Stimulated activated naive CD8-positive, alpha-beta T cell treated with anti-CD3 and anti-CD28 coated beads, Interleukin-15, amount 100 ng/mL, for 72 hours (primary cell): ENCODE measurements around the gene OR9I1.

Experiments used
- ATAC-seq: fragments of 150-1000 bp; cut with Tn5 transposase; 2 replicates; pipeline ENCODE4 v1.10.0; 2021; ENCODE audit warnings: mild to moderate bottlenecking, moderate library complexity
- DNase-seq, 2 donors: peaks; one replicate each; pipeline ENCODE4 v3.0.0; 2021 to 2022
- H3K27ac Mint-ChIP-seq, 2 donors: one replicate each; pipeline ENCODE4 v1.8.0; 2022; ENCODE audit warnings: mild to moderate bottlenecking in 2 of 2, mixed read lengths in 2 of 2, moderate library complexity in 2 of 2
- H3K27me3 Mint-ChIP-seq: one replicate; pipeline ENCODE4 v1.8.0; 2022; ENCODE audit warnings: mixed read lengths
- H3K4me1 Mint-ChIP-seq: one replicate; pipeline ENCODE4 v1.8.0; 2022; ENCODE audit warnings: mild to moderate bottlenecking, mixed read lengths
- H3K4me3 Mint-ChIP-seq, 2 donors: one replicate each; pipeline ENCODE4 v1.8.0; 2022; ENCODE audit warnings: mild to moderate bottlenecking in 2 of 2, mixed read lengths in 2 of 2, moderate library complexity in 1 of 2
- H3K9me3 Mint-ChIP-seq, 2 donors: one replicate each; pipeline ENCODE4 v1.8.0; 2022; ENCODE audit warnings: mixed read lengths in 2 of 2

OR9I1 gene, protein sequence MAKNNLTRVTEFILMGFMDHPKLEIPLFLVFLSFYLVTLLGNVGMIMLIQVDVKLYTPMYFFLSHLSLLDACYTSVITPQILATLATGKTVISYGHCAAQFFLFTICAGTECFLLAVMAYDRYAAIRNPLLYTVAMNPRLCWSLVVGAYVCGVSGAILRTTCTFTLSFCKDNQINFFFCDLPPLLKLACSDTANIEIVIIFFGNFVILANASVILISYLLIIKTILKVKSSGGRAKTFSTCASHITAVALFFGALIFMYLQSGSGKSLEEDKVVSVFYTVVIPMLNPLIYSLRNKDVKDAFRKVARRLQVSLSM

DNA sequence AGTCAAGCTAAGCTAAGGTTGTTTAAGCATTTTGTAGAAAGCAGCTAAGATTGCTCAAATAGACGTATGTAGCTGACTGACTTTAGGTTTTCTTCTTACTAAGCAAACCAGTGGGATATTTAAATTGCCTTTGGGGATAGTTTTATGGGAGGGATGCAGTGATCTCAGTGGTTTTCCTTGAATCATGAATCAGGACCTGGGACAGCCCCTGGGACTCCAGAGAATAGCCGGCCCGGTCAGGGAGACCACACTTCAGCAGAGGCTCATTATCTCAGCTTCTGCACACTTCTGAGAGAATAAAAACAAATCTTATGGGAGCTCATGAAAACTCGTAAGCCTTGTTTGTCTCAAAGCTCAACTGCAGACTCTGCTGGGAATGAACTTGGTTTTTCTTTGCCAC lies at the start of gene OR9I1:
OR9I1 (minus strand) TSS at position 62 of the 400 bp plus-strand sequence. CDS start 6,086 bp downstream, outside the sequence.
- H3K27ac Mint-ChIP-seq: no peak within 1 kb of the TSS
- no peaks in the 10 kb centered on the region for H3K4me1 Mint-ChIP-seq
- no peak for DNase-seq
- H3K4me3 Mint-ChIP-seq: no peak within 1 kb of the TSS
- ATAC-seq: no peak
- H3K9me3 Mint-ChIP-seq: no peaks in the 10 kb centered on the region
- no peaks in the 10 kb centered on the region for H3K27me3 Mint-ChIP-seq

DNA sequence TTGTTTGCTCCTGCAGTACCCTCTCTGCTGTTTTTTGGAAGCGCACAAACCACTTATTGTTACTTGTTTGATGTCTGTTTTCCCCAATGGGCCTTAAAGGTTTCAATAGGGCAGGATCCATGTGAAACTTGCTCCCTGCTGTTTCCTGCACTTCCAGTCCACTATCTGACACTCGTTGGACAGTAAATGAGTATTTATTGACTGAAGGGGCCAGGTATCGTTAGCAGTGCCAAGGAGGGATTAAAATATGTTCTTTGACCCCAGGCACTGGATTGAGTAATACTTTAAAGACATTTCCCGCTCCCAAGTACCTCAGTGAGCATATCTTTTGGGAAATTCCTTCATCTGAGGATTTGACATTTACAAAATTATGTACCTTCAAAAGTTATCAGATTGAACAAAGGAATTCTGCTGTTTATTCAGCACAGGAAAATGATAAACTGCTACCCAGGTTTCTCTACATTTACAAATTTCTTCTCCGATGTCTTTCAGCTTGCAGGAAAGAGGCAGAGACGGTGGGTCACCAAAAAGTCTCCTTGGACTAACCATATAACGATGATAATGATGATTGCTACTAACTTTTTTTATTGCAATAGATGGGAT lies 40.3 kb upstream of the OR9I1 start:
- H3K4me3 Mint-ChIP-seq: no peak overlapping the region
- no peaks in the 10 kb centered on the region for H3K4me1 Mint-ChIP-seq
- H3K27me3 Mint-ChIP-seq: peaks cover 10% of the 10 kb centered on the region
- H3K9me3 Mint-ChIP-seq: peaks cover 0 to 4% of the 10 kb centered on the region in 2 donors
- no peak overlapping the region for H3K27ac Mint-ChIP-seq
- ATAC-seq: no peak
- DNase-seq: no peak

DNA sequence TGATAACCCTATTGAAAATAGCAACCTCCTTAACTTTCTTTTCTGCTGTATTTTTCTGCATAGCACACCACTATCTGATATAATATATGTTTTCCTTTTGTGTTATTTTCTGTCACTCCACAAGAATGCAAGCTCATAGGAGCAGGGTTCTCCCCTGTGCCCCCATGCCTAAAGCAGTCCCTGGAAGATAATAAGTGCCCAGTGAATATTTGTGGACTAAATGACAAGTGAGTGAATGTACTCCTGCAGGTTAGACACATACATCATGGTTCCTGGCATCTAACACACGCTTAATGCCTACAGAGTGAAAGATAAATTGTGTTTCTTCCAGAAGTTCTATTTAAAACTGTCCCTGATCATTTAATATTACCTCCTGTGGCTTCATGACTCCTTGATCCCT lies 39.7 kb upstream of the OR9I1 start:
- Mint-ChIP-seq H3K4me1 (no peaks in the 10 kb centered on the region), H3K9me3 (peaks cover 0 to 4% of the 10 kb centered on the region in 2 donors), H3K27ac (no peak overlapping the region), H3K4me3 (no peak overlapping the region), H3K27me3 (peaks cover 10% of the 10 kb centered on the region)
- DNase-seq: no peak
- ATAC-seq: no peak

DNA sequence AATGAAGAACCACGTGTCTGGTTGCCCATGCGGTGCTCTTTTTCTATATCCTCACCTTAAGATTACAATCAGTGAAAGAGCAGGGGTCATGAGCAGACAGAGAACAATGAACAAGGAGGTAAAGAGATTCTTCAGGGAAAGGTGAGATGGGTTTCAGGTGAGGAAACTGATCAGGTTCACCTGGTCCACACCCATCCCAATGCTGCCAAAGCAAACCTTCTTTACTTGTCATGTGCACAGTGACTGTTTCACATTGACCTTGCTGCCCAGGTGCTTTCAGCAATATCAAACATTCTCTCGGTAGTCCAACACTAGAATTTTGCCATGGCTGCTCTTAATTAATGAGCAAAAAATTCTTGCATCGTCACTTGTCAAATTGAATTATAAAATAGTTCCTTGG lies 39.1 kb upstream of the OR9I1 start:
- DNase-seq (no peak), ATAC-seq (no peak)
- Mint-ChIP-seq H3K4me3 (no peak overlapping the region), H3K27ac (no peak overlapping the region), H3K4me1 (no peaks in the 10 kb centered on the region), H3K27me3 (peaks cover 10% of the 10 kb centered on the region), H3K9me3 (peaks cover 0 to 4% of the 10 kb centered on the region in 2 donors)

DNA sequence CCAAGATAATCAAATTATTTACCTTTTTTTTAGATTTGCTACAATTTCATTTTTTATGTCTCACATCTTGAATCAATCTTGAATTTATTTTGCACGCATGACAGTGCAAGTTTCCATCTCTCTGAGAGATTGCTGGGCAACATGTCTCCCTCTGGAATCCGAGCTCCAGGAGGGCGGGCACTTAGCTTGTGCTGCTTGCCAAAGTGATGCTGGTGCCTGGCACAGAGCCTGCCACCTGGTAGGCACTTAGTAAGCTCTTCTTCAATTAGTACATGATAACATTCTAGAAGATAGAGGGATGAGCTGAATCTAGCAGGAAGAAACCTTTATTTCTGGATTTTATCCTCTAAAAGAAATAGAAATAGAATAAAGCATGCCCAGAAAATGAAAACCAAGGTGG lies 27.5 kb upstream of the OR9I1 start:
- Mint-ChIP-seq H3K4me3 (no peak overlapping the region), H3K27ac (no peak overlapping the region), H3K9me3 (no peaks in the 10 kb centered on the region), H3K4me1 (no peaks in the 10 kb centered on the region), H3K27me3 (peaks cover 24% of the 10 kb centered on the region)
- no peak for ATAC-seq
- DNase-seq: no peak

DNA sequence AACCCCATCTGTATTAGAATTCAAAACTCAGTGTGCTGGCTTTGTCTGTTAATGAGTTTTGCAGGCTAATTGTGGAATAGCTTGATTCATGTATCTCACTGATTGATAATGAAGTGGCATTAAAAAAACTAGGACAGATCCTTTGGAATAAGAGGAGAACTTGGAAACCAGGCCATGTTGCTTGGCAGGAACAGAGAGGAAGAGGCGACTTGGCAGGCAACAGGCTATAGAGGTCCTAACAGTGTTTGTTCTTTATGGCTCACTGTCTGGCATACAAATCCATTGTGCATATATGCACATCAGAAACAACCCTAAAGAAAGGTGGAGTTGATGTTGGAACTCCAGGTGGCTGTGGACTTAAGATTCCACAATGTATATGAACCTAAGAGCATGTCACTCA lies 17.4 kb upstream of the OR9I1 start:
- Mint-ChIP-seq H3K4me1 (no peaks in the 10 kb centered on the region), H3K27ac (no peak overlapping the region), H3K27me3 (peaks cover 8% of the 10 kb centered on the region), H3K4me3 (no peak overlapping the region), H3K9me3 (peaks cover 0 to 5% of the 10 kb centered on the region in 2 donors)
- DNase-seq (no peak), ATAC-seq (no peak)

DNA sequence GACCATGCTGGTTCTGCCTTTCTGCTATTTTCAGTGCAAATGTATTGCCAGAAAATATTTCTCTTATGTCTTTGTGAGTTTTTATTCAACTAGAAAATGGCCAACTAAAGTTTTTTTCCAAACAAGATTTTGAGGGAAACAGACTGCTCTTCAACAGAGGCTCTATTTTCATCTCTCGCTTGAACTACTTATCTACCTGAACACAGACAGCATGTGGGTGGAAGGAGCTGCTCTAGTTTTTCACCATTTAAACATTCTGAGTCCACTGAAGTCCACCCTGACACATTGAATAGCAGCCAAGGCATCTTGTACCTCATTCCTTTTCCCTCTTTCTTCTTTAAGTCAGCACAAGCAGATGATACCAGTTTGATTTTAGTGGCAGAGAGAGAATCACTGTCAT lies 9.8 kb upstream of the OR9I1 start:
- Mint-ChIP-seq H3K27me3 (no peaks in the 10 kb centered on the region), H3K4me1 (no peaks in the 10 kb centered on the region), H3K27ac (no peak overlapping the region), H3K4me3 (no peak overlapping the region), H3K9me3 (no peaks in the 10 kb centered on the region)
- ATAC-seq: no peak
- DNase-seq: no peak

DNA sequence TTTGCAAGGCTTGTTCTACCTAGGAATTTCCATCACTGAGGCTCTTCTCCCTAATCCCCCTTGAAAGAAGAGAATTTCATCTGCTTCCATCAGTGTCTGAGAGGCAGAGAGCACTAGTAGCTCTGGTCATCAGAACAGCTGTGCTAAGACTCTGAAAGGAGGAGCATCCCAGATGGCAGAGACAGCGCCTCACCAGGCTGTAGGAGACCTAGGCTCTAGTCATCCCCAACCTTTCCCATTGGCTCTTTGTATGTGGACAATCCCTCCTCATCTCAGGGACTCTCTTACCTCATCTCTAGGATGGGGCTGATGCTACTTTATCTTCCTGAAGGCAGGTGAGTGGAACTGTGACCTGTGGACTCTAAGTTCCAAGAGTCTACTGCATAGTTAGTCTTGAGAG lies 8.8 kb upstream of the OR9I1 start:
- H3K4me3 Mint-ChIP-seq: no peak overlapping the region
- ATAC-seq (no peak), DNase-seq (no peak)
- no peaks in the 10 kb centered on the region for H3K9me3 Mint-ChIP-seq
- H3K4me1 Mint-ChIP-seq: no peaks in the 10 kb centered on the region
- no peaks in the 10 kb centered on the region for H3K27me3 Mint-ChIP-seq
- no peak overlapping the region for H3K27ac Mint-ChIP-seq

DNA sequence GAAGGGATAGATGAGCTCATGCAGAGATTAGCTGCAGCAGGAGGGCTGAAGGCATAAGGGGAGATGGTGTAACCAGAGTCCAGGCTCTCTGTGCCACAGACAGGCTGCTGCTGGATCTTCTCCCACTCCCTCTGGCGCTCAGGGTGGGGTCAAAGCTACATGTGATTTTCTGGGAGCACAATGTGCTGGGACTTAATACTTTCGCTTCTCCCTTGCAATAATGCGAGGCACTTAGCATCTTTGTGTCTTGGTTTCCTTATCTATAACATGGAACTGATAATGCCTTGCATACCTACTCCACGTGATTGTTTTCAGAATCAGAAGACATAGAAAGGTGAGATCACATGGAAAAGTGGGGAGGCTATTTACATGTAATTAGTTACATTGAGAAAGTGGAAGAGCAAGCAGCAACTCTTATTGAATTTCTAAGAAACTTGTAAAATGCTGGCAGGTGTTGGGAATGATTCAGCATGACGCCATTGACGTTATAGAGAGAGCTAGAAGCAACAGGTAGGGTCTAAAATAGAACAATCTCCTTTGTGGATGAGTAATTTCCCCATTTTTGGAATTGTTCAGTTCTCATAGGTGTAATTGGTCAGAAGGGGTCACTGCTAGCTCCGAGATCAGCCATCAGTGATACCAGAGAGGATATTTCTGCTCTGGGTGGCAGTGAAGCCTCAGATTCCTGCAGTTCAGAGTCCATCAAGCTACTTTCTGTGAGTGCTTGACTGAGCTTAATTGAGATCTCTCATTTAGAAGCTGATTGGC lies 8.2 kb upstream of the OR9I1 start:
- Mint-ChIP-seq H3K27ac (no peak overlapping the region), H3K27me3 (no peaks in the 10 kb centered on the region), H3K4me1 (no peaks in the 10 kb centered on the region), H3K9me3 (no peaks in the 10 kb centered on the region), H3K4me3 (no peak overlapping the region)
- DNase-seq (no peak), ATAC-seq (no peak)

DNA sequence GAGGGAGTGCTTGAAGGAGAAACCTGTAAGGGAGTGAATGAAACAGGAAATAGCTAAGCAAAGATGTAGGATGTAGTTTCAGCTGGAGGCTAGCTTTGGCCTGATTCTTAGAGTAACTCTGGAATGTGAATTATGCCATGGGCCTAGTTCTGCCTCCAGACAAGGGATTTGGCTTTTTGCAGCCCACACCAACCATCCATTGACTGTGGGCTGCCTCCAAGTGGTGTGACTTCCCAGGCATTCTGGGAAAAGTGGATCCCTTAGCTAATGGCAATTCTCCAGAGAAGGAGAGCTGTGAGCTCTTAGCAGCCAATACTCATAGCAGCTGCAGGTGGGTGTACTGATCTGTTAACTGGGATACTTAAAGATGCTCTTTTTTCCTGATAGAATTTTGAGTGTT lies 2.0 kb upstream of the OR9I1 start:
- Mint-ChIP-seq H3K9me3 (no peaks in the 10 kb centered on the region), H3K4me3 (no peak overlapping the region), H3K27ac (no peak overlapping the region), H3K27me3 (no peaks in the 10 kb centered on the region), H3K4me1 (no peaks in the 10 kb centered on the region)
- DNase-seq (no peak), ATAC-seq (no peak)

DNA sequence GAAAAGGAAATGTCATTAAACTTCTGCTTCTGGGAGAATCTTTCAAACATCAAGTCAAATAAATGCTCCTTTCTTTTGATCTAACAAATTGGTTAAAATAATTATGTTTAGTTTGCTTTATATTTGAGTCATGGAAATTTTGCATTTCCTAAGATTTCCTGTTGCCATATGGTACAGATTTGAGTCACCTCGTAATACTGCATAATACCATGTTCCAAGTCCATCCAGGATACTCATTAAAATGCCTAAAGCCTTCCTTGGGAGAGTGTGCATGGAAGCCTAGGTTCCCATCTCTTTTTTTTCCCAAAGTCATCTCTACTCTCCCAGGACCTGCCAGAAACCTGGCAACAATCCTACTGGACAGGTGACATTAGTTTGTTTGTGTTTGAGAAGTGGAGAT lies 4.2 kb downstream of the OR9I1 start:
- H3K27ac Mint-ChIP-seq: no peak overlapping the region
- no peaks in the 10 kb centered on the region for H3K4me1 Mint-ChIP-seq
- no peak overlapping the region for H3K4me3 Mint-ChIP-seq
- H3K9me3 Mint-ChIP-seq: no peaks in the 10 kb centered on the region
- H3K27me3 Mint-ChIP-seq: peaks cover 18% of the 10 kb centered on the region
- DNase-seq (no peak), ATAC-seq (no peak)

DNA sequence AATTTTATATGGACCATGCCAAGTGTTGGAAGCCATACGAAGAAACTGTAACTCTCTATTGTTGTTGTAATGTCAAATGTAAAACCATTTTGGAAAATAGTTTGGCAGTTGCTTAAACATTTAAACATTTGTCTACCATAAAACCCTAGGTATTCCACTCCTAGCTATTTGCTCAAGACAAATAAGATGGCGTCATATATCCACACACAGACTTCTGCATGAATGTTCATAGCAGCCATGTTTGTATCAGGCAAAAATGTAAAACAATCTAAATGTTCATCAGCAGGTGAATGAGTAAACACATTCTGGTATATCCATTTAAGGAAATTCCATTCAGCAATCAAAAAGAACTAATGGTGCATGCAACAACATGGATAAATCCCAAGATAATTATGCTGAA lies 27.9 kb downstream of the OR9I1 start:
- Mint-ChIP-seq H3K4me1 (no peaks in the 10 kb centered on the region), H3K9me3 (peaks cover 6 to 9% of the 10 kb centered on the region in 2 donors), H3K27ac (no peak overlapping the region), H3K27me3 (no peaks in the 10 kb centered on the region), H3K4me3 (no peak overlapping the region)
- ATAC-seq (no peak), DNase-seq (no peak)

DNA sequence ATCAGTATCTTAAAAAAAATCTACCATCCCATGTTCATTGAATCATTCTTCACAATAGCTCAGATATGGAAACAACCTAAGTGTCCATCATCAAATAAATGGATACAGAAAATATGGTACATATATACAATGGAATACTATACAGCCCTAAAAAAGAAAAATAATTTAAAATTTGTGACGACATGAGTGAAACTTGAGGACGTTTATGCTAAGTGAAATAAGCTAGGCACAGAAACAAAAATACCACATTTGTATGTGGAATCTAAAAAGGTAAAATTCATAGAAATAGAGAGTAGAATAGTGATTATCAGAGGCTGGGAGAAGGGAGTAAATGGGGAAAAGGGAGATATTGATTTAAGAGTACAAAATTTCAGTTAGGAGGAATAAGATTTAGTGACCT lies 38.8 kb downstream of the OR9I1 start:
- Mint-ChIP-seq H3K9me3 (no peaks in the 10 kb centered on the region), H3K4me3 (no peak overlapping the region), H3K4me1 (no peaks in the 10 kb centered on the region), H3K27me3 (peaks cover 23% of the 10 kb centered on the region), H3K27ac (no peak overlapping the region)
- ATAC-seq (no peak), DNase-seq (no peak)

DNA sequence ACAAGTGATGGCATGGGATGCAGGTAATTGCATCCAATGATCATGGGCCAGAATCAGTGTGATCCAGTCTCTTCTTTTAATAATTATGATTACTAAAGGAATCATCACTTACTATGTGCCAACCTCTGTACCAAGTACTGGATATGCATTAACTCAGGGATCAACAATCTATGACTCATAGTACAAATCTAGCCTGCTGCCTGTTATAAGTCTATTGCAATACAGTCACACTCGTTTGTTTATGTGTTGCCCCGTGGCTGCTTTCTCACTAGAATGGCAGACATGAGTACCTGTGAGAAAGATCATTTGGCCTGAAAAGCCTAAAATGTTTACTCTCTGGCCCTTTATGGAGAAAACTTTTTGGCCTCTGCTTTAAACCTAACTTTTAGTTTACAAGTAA lies 49.5 kb downstream of the OR9I1 start:
- no peak overlapping the region for H3K4me3 Mint-ChIP-seq
- no peak overlapping the region for H3K27ac Mint-ChIP-seq
- ATAC-seq (no peak), DNase-seq (no peak)
- no peaks in the 10 kb centered on the region for H3K4me1 Mint-ChIP-seq
- H3K27me3 Mint-ChIP-seq: no peaks in the 10 kb centered on the region
- H3K9me3 Mint-ChIP-seq: peaks cover 0 to 5% of the 10 kb centered on the region in 2 donors

DNA sequence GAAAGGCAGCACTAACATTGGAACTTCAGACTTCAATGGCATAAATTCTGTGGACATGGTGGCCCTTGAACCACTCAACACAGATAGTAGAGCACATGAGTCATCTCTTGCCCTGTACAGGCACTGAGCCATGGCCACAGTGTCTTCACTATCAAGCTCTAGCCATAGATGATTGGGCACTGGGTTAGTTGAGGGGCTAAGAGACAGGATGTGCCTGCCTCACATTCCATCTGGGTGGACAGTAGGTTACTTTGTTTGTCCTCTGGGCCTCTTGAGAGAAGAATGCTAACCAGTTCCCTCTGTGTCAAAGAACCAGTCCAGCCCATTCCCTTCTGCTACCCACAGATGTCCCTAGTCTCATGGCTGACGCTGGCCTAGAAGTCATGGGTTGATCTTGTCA lies 54.7 kb downstream of the OR9I1 start:
- ATAC-seq: no peak
- Mint-ChIP-seq H3K4me3 (no peak overlapping the region), H3K27ac (no peak overlapping the region), H3K4me1 (no peaks in the 10 kb centered on the region), H3K9me3 (peaks cover 0 to 5% of the 10 kb centered on the region in 2 donors), H3K27me3 (no peaks in the 10 kb centered on the region)
- DNase-seq: no peak

DNA sequence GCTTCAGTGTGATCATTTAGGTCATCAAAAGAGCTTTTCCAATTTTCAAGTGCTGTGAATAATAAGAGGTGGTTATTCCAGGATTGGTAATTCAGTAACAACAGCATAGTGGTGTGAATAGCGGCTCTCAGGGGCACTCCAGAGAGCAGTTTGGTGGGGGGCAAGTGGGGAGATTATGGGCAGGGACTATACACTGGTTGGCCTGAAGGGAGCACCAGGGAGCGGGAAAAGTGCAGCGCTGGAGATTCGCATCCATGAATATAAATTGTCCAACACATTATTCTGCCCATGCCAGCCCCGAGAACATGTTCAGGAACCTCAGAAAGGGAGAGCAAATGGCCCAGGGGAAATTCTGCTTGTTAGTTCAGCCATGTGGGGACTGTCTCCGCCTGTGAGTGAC lies 56.7 kb downstream of the OR9I1 start:
- Mint-ChIP-seq H3K9me3 (peaks cover 0 to under 1% of the 10 kb centered on the region in 2 donors), H3K4me1 (no peaks in the 10 kb centered on the region), H3K27ac (no peak overlapping the region), H3K4me3 (no peak overlapping the region), H3K27me3 (no peaks in the 10 kb centered on the region)
- no peak for ATAC-seq
- DNase-seq: no peak
